SK-N-SH (cell line): Measurements from ENCODE around the gene PARP4. TPM values are rescaled to one million over a fixed set of nuclear protein-coding genes. Genes with fewer than 3 reads are reported as not detected.

Experiments used
- CTCF ChIA-PET: fragments of 300-600, 350-600 bp; formaldehyde crosslinking; extraction: SDS; loops from one replicate; lab custom pipeline; 2021; lab: Yijun Ruan, JAX
- POLR2A ChIA-PET: fragments of 350-600 bp; sonication (Branson Sonifier 250); formaldehyde crosslinking; extraction: SDS; loops from one replicate; lab custom pipeline; 2020; ENCODE audit warnings: antibody characterized with exemption, inconsistent platforms; lab: Yijun Ruan, JAX
- DNase-seq: peaks from one replicate; pipeline ENCODE4 v3.0.0; 2012
- H2AFZ ChIP-seq: fragments of 200-600 bp; sonication (generic); 2 replicates; pipeline ENCODE4 v1.8.1; 2016; ENCODE audit warnings: antibody characterized with exemption, mild to moderate bottlenecking, low read depth
- H3F3A ChIP-seq: fragments of 200-600 bp; sonication (generic); replicated peaks from 2 replicates; pipeline ENCODE3; 2016; ENCODE audit warnings: antibody characterized with exemption, mild to moderate bottlenecking; ENCODE audit not compliant: insufficient read depth
- H3K27ac ChIP-seq, 2 experiments: fragments of 200-500 bp in 1 of 2; fragments of 200-600 bp in 1 of 2; sonication (Bioruptor generic) in 1 of 2; sonication (generic), shearing (Covaris generic) in 1 of 2; 2 replicates each; pipeline versions ENCODE4 v1.5.1 to v1.6.1; 2014 to 2016; ENCODE audit warnings: low read depth in 2 of 2, inconsistent platforms in 1 of 2, low read length in 1 of 2, mild to moderate bottlenecking in 1 of 2, mixed read lengths in 1 of 2
- H3K27me3 ChIP-seq: fragments of 200-600 bp; sonication (generic), shearing (Covaris generic); 2 replicates; pipeline ENCODE4 v1.6.1; 2016; ENCODE audit warnings: mixed run types; ENCODE audit not compliant: insufficient read depth
- H3K36me3 ChIP-seq, 2 experiments: fragments of 200-500 bp in 1 of 2; fragments of 200-600 bp in 1 of 2; sonication (Bioruptor generic) in 1 of 2; sonication (generic) in 1 of 2; replicated peaks in 1 of 2; 2 replicates each; pipeline versions ENCODE3 to v1.5.1; 2014 to 2016; ENCODE audit warnings: low read length in 1 of 2, mild to moderate bottlenecking in 1 of 2; ENCODE audit not compliant: insufficient read depth in 2 of 2, control insufficient read depth in 1 of 2
- H3K4me1 ChIP-seq, 2 experiments: fragments of 200-500 bp in 1 of 2; fragments of 200-600 bp in 1 of 2; sonication (Bioruptor generic) in 1 of 2; sonication (generic), shearing (Covaris generic) in 1 of 2; 2 replicates each; pipeline versions ENCODE4 v1.5.1 to v1.6.1; 2014 to 2016; ENCODE audit warnings: low read depth in 1 of 2, low read length in 1 of 2, mixed run types in 1 of 2; ENCODE audit not compliant: insufficient read depth in 2 of 2, control insufficient read depth in 1 of 2
- H3K4me2 ChIP-seq: fragments of 200-600 bp; sonication (generic), shearing (Covaris generic); 2 replicates; pipeline ENCODE4 v1.6.1; 2017; ENCODE audit warnings: mixed run types
- H3K4me3 ChIP-seq, 2 experiments: fragments of 200-500 bp in 1 of 2; fragments of 200-600 bp in 1 of 2; sonication (Bioruptor generic) in 1 of 2; sonication (generic), shearing (Covaris generic) in 1 of 2; 2 replicates each; pipeline versions ENCODE4 v1.5.1 to v1.8.1; 2014 to 2016; ENCODE audit warnings: low read depth in 2 of 2, inconsistent platforms in 1 of 2, low read length in 1 of 2, mild to moderate bottlenecking in 1 of 2, mixed read lengths in 1 of 2, moderate library complexity in 1 of 2
- H3K79me2 ChIP-seq: fragments of 200-600 bp; sonication (generic); 2 replicates; pipeline ENCODE4 v1.8.1; 2017; ENCODE audit warnings: mild to moderate bottlenecking; ENCODE audit not compliant: insufficient read depth
- H3K9ac ChIP-seq: fragments of 200-600 bp; sonication (generic); 2 replicates; pipeline ENCODE4 v1.6.1; 2017; ENCODE audit warnings: mixed run types
- H3K9me2 ChIP-seq: fragments of 200-600 bp; sonication (generic); 2 replicates; pipeline ENCODE4 v1.6.1; 2017; ENCODE audit warnings: mixed run types
- H3K9me3 ChIP-seq: fragments of 200-600 bp; sonication (generic); 2 replicates; pipeline ENCODE4 v1.6.1; 2017; ENCODE audit warnings: mixed run types, mild to moderate bottlenecking, moderate library complexity
- H4K20me1 ChIP-seq: fragments of 200-600 bp; sonication (generic); 2 replicates; pipeline ENCODE4 v1.6.1; 2017; ENCODE audit warnings: mild to moderate bottlenecking, mixed run types; ENCODE audit not compliant: insufficient read depth
- CHD2 ChIP-seq: fragments of 150-350 bp; IDR thresholded peaks from 2 replicates; pipeline ENCODE4 v1.6.1; 2018; ENCODE audit warnings: low read length; ENCODE audit not compliant: partially characterized antibody
- CTCF ChIP-seq: fragments of 200-600 bp; sonication (generic); IDR thresholded peaks from 2 replicates; pipeline ENCODE4 v1.6.1; 2017; ENCODE audit warnings: antibody characterized with exemption, mild to moderate bottlenecking, moderate library complexity
- ELF1 ChIP-seq: IDR thresholded peaks from 2 replicates; pipeline ENCODE4 v1.4.0; 2012
- EP300 ChIP-seq, 2 experiments: IDR thresholded peaks; 2 replicates each; pipeline versions ENCODE4 v1.4.0 to v1.6.1; 2012; ENCODE audit warnings: borderline replicate concordance in 1 of 2, low read depth in 1 of 2, low read length in 1 of 2
- FOSL2 ChIP-seq: IDR thresholded peaks from 2 replicates; pipeline ENCODE4 v1.4.0; 2012; ENCODE audit warnings: low read depth, mild to moderate bottlenecking, moderate library complexity, borderline replicate concordance
- FOXJ3 ChIP-seq: sonication (generic); formaldehyde crosslinking; IDR thresholded peaks from 2 replicates; pipeline ENCODE4 v1.5.1; 2020; ENCODE audit warnings: mild to moderate bottlenecking, missing genetic modification reagents
- FOXM1 ChIP-seq: IDR thresholded peaks from 2 replicates; pipeline ENCODE4 v1.4.0; 2012; ENCODE audit warnings: low read depth, mild to moderate bottlenecking
- IRF3 ChIP-seq: fragments of 150-350 bp; IDR thresholded peaks from 2 replicates; pipeline ENCODE4 v1.6.1; 2016; ENCODE audit warnings: mild to moderate bottlenecking, low read depth, low read length
- JUND ChIP-seq: IDR thresholded peaks from 2 replicates; pipeline ENCODE4 v1.4.0; 2012
- MEF2A ChIP-seq: IDR thresholded peaks from 2 replicates; pipeline ENCODE4 v1.4.0; 2012; ENCODE audit warnings: low read depth, borderline replicate concordance
- NFIC ChIP-seq: IDR thresholded peaks from 2 replicates; pipeline ENCODE4 v1.4.0; 2012; ENCODE audit warnings: borderline replicate concordance
- NRF1 ChIP-seq: IDR thresholded peaks from 2 replicates; pipeline ENCODE4 v1.6.1; 2012; ENCODE audit warnings: low read depth, mild to moderate bottlenecking, low read length
- PBX3 ChIP-seq: IDR thresholded peaks from 2 replicates; pipeline ENCODE4; 2012
- POLR2AphosphoS5 ChIP-seq: IDR thresholded peaks from 2 replicates; pipeline ENCODE4 v1.6.1; 2012; ENCODE audit warnings: low read depth, low read length
- RAD21 ChIP-seq: IDR thresholded peaks from 2 replicates; pipeline ENCODE4 v1.6.1; 2012; ENCODE audit warnings: mild to moderate bottlenecking, low read length
- RCOR1 ChIP-seq: fragments of 150-350 bp; IDR thresholded peaks from 2 replicates; pipeline ENCODE4 v1.6.1; 2017; ENCODE audit warnings: antibody characterized with exemption, low read length
- RFX5 ChIP-seq: IDR thresholded peaks from 2 replicates; pipeline ENCODE4 v1.6.1; 2012; ENCODE audit warnings: mild to moderate bottlenecking, improper control_type of control experiment, low read length
- RXRA ChIP-seq: IDR thresholded peaks from 2 replicates; pipeline ENCODE4 v1.4.0; 2012; ENCODE audit warnings: low read depth, mild to moderate bottlenecking, borderline replicate concordance
- SIN3A ChIP-seq: IDR thresholded peaks from 2 replicates; pipeline ENCODE4 v1.6.1; 2012; ENCODE audit warnings: low read depth, mild to moderate bottlenecking, low read length, moderate library complexity, borderline replicate concordance
- SMC3 ChIP-seq: IDR thresholded peaks from 2 replicates; pipeline ENCODE4 v1.6.1; 2012; ENCODE audit warnings: low read depth, low read length, improper control_type of control experiment
- TCF12 ChIP-seq: IDR thresholded peaks from 2 replicates; pipeline ENCODE4 v1.4.0; 2012
- TEAD4 ChIP-seq: IDR thresholded peaks from 2 replicates; pipeline ENCODE4 v1.4.0; 2012; ENCODE audit warnings: mild to moderate bottlenecking, borderline replicate concordance; ENCODE audit not compliant: insufficient read depth
- WGBS: methylation state at CpG from one replicate; pipeline ENCODE4 v1.1.6; 2017; ENCODE audit warnings: low lambda C conversion rate; 5-methylcytosine and 5-hydroxymethylcytosine counted together
- polyA plus RNA-seq, 3 experiments: library from polyadenylated mRNA; depleted of rRNA; stranded (reverse); fragments of >200 nt; gene quantifications; 2 replicates each; pipeline ENCODE4 v1.2.3, GENCODE V29; 2012
- TF ChIP-seq, protein P1 (sequence below): IDR thresholded peaks from 2 replicates; pipeline ENCODE4 v1.4.0; 2012; ENCODE audit warnings: low read depth, borderline replicate concordance
- TF ChIP-seq, protein P2 (sequence below): IDR thresholded peaks from 2 replicates; pipeline ENCODE4 v1.4.0; 2012; ENCODE audit warnings: low read depth

PARP4 gene
- polyA plus RNA-seq, 1 of the 3 experiments (the other 2 are of a cell fraction), result 33.9 TPM

DNA sequence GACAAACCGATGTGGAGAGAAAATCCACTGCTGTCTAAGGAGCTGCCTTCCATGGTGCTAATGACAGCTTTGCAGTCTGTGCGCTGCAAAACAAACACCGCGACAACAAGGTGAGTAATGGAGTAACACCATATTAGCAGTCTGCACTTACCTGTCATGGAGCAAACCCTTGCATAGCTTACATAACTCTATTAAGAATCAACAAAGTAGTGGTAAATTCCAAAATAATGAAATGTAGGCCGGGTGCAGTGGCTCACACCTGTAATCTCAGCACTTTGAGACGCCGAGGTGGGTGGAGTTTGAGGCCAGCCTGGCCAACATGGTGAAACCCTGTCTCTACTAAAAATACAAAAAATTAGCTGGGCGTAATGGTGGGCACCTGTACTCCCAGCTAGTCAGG, 56.2 kb downstream of the PARP4 start:
- no peaks in the 10 kb centered on the region for H3F3A ChIP-seq
- WGBS, result 97% methylated on average over 8 of the region's 8 CpGs
- H3K4me2 ChIP-seq, result no peak overlapping the region
- H3K9ac ChIP-seq, result no peak overlapping the region
- H3K9me2 ChIP-seq, result no peaks in the 10 kb centered on the region
- H2AFZ ChIP-seq, result no peak overlapping the region
- no peak overlapping the region for H3K4me3 ChIP-seq
- no peaks in the 10 kb centered on the region for H3K4me1 ChIP-seq
- H3K9me3 ChIP-seq, result no peaks in the 10 kb centered on the region
- CTCF ChIA-PET, result no interaction called here
- no peaks in the 10 kb centered on the region for H3K79me2 ChIP-seq
- TF ChIP-seq FOSL2 (no peak), ELF1 (no peak), RXRA (no peak), FOXJ3 (no peak), MEF2A (no peak), SMC3 (no peak), NFIC (no peak), TEAD4 (no peak), RAD21 (no peak), TCF12 (no peak), PBX3 (no peak), CTCF (no peak), FOXM1 (no peak), JUND (no peak)
- TF ChIP-seq, protein P1, sequence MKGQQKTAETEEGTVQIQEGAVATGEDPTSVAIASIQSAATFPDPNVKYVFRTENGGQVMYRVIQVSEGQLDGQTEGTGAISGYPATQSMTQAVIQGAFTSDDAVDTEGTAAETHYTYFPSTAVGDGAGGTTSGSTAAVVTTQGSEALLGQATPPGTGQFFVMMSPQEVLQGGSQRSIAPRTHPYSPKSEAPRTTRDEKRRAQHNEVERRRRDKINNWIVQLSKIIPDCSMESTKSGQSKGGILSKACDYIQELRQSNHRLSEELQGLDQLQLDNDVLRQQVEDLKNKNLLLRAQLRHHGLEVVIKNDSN, result no peak
- TF ChIP-seq, protein P2, sequence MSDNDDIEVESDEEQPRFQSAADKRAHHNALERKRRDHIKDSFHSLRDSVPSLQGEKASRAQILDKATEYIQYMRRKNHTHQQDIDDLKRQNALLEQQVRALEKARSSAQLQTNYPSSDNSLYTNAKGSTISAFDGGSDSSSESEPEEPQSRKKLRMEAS, result no peak
- no peaks in the 10 kb centered on the region for H3K27me3 ChIP-seq
- no peaks in the 10 kb centered on the region for H4K20me1 ChIP-seq
- DNase-seq, result no peak
- peaks cover 55 to 59% of the 10 kb centered on the region in 2 experiments for H3K36me3 ChIP-seq
- POLR2A ChIA-PET, result no interaction called here
- H3K27ac ChIP-seq, result no peak overlapping the region

GRCh38 chr13:24454056-24454455, 58.5 kb downstream of the PARP4 start:
- no peak for DNase-seq
- Histone ChIP-seq H3K9ac (no peak overlapping the region), H3K4me2 (no peak overlapping the region), H4K20me1 (no peaks in the 10 kb centered on the region), H3K36me3 (peaks cover 53 to 62% of the 10 kb centered on the region in 2 experiments), H2AFZ (no peak overlapping the region), H3F3A (no peaks in the 10 kb centered on the region), H3K4me1 (no peaks in the 10 kb centered on the region), H3K27ac (no peak overlapping the region), H3K4me3 (no peak overlapping the region), H3K79me2 (no peaks in the 10 kb centered on the region), H3K27me3 (no peaks in the 10 kb centered on the region), H3K9me3 (no peaks in the 10 kb centered on the region), H3K9me2 (no peaks in the 10 kb centered on the region)
- 93% methylated on average over 6 of the region's 6 CpGs for WGBS
- POLR2A ChIA-PET, result no interaction called here
- CTCF ChIA-PET, result no interaction called here
- TF ChIP-seq EP300 (IDR thresholded peaks at IDR 0.05; ENCODE audit: borderline replicate concordance in 1 of 2, low read depth in 1 of 2, low read length in 1 of 2) (no peak), RCOR1 (no peak), POLR2AphosphoS5 (no peak), RAD21 (no peak), SIN3A (no peak), ELF1 (no peak), CHD2 (no peak), NRF1 (no peak), RFX5 (no peak), SMC3 (no peak), FOXJ3 (no peak), IRF3 (no peak)
